GM06990 (cell line): ENCODE results near the gene USF3.

Experiments used
- DNase-seq: peaks from one replicate; pipeline ENCODE4 v3.0.0-alpha.2; 2011; ENCODE audit not compliant: insufficient read length; ENCODE audit errors: extremely low read depth
- H3K27me3 ChIP-seq: replicated peaks from 2 replicates; pipeline ENCODE4 v1.6.0; 2011; ENCODE audit warnings: low read length; ENCODE audit not compliant: control insufficient read depth, insufficient read depth
- H3K36me3 ChIP-seq: 2 replicates; pipeline ENCODE4 v1.5.1; 2011; ENCODE audit warnings: low read length; ENCODE audit not compliant: control insufficient read depth, insufficient read depth
- H3K4me3 ChIP-seq: replicated peaks from 2 replicates; pipeline ENCODE4 v1.5.1; 2011; ENCODE audit warnings: low read depth, mild to moderate bottlenecking, control low read depth, low read length
- CTCF ChIP-seq: IDR thresholded peaks from 2 replicates; pipeline ENCODE4 v1.5.1; 2011; ENCODE audit warnings: low read length, control low read depth, mild to moderate bottlenecking, inconsistent platforms; ENCODE audit not compliant: insufficient read depth, poor library complexity, severe bottlenecking

Gene USF3

GRCh38 chr3:113600418-113601182 lies 95.8 kb downstream of the USF3 start:
- no peak for DNase-seq
- TF ChIP-seq CTCF = no peak
- Histone ChIP-seq H3K4me3 (no peak overlapping the region), H3K36me3 (peaks cover 10% of the 10 kb centered on the region), H3K27me3 (no peaks in the 10 kb centered on the region)
